Endothelial cell (in vitro differentiated cells): ENCODE measurements around the gene FBXO41. TPM values are rescaled to one million over a fixed set of nuclear protein-coding genes. Genes with fewer than 3 reads are reported as not detected.

Source experiments
- DNase-seq: peaks from one replicate; pipeline ENCODE4 v3.0.0; 2021; ENCODE audit warnings: low spot score
- H3K27ac Mint-ChIP-seq: one replicate; pipeline ENCODE4 v1.8.0; 2021; ENCODE audit warnings: mixed read lengths, inconsistent platforms; ENCODE audit not compliant: unreplicated experiment
- H3K27me3 Mint-ChIP-seq: one replicate; pipeline ENCODE4 v1.8.0; 2021; ENCODE audit warnings: mild to moderate bottlenecking, moderate library complexity, mixed read lengths, inconsistent platforms; ENCODE audit not compliant: unreplicated experiment
- H3K36me3 Mint-ChIP-seq: one replicate; pipeline ENCODE4 v1.8.0; 2021; ENCODE audit warnings: mild to moderate bottlenecking, low read depth, mixed read lengths, inconsistent platforms; ENCODE audit not compliant: unreplicated experiment
- H3K4me1 Mint-ChIP-seq: one replicate; pipeline ENCODE4 v1.8.0; 2021; ENCODE audit warnings: mild to moderate bottlenecking, mixed read lengths, inconsistent platforms; ENCODE audit not compliant: unreplicated experiment
- H3K4me3 Mint-ChIP-seq: one replicate; pipeline ENCODE4 v1.8.0; 2021; ENCODE audit warnings: mild to moderate bottlenecking, mixed read lengths, inconsistent platforms; ENCODE audit not compliant: unreplicated experiment
- H3K9me3 Mint-ChIP-seq: one replicate; pipeline ENCODE4 v1.8.0; 2021; ENCODE audit warnings: mixed read lengths, inconsistent platforms; ENCODE audit not compliant: unreplicated experiment
- CTCF ChIP-seq: fragments of 200-600 bp; sonication (generic); IDR thresholded peaks from one replicate; pipeline ENCODE4 v1.5.0; 2021; ENCODE audit warnings: antibody characterized with exemption; ENCODE audit not compliant: unreplicated experiment
- total RNA-seq: library from RNA; stranded (reverse); fragmentation: NEBNext Ultra II Directional; extraction: Animal tissue kit (Norgen Biotek cat#: 25700); gene quantifications from one replicate; pipeline ENCODE4 v1.2.1, GENCODE V29; 2021; ENCODE audit not compliant: unreplicated experiment

Gene FBXO41
- total RNA-seq, 1 donor from 2014 or later = 2.1 TPM

DNA sequence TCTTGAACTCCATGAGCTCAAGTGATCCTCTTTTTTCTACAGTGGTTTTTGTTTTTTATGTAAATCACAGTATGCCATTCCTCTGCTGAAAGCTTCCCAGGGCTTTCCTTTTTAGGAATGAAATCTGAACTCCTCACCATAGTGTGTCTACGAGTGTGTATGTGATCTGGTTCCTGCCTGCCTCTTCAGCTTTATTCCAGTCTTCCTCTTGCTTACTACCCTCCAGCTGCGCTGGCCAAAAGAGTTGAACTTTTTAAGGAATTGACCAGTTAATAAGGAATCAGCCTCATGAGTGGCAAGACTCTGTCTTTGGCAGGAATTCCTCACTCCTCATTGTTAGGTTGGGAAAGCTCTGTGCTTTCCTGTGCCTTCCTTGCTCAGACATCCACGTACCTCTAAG lies 46.1 kb downstream of the FBXO41 start:
- TF ChIP-seq CTCF = no peak
- H3K27me3 Mint-ChIP-seq = peaks cover 12% of the 10 kb centered on the region
- DNase-seq = no peak
- H3K9me3 Mint-ChIP-seq = no peaks in the 10 kb centered on the region
- H3K27ac Mint-ChIP-seq = no peak overlapping the region
- H3K4me1 Mint-ChIP-seq = peaks cover 25% of the 10 kb centered on the region
- no peak overlapping the region for H3K4me3 Mint-ChIP-seq
- H3K36me3 Mint-ChIP-seq = peaks cover 7% of the 10 kb centered on the region

DNA sequence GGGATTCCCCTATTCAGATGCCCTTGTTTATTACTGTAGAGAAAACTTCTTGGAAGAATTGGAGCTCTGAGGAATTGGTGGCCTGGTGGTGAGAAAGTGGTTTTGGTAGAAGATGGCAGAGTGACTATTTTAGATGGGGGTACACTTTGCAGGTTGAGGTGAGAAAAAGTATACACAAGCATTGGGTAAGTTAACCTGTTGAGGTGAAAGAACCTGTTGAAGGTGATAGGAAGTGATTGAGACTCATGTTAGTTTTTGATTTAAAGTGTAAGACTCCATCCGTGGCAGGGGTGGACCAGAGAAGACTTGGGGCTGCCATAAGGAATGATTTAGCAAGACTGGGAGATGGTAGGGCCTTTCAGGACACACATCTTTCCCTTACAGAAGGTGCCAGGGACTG lies 47.1 kb downstream of the FBXO41 start:
- TF ChIP-seq CTCF = no peak
- Mint-ChIP-seq H3K27ac (no peak overlapping the region), H3K4me3 (no peak overlapping the region), H3K9me3 (no peaks in the 10 kb centered on the region), H3K36me3 (no peaks in the 10 kb centered on the region), H3K27me3 (peaks cover 15% of the 10 kb centered on the region), H3K4me1 (peaks cover 28% of the 10 kb centered on the region)
- DNase-seq = no peak

GRCh38 chr2:73235315-73236028 lies 48.8 kb downstream of the FBXO41 start:
- TF ChIP-seq CTCF = no peak
- H3K27ac Mint-ChIP-seq = peak overlapping the region; percentile 57
- H3K27me3 Mint-ChIP-seq = peaks cover 19% of the 10 kb centered on the region
- no peak for DNase-seq
- no peaks in the 10 kb centered on the region for H3K9me3 Mint-ChIP-seq
- peaks cover 28% of the 10 kb centered on the region for H3K4me1 Mint-ChIP-seq
- peaks cover 3% of the 10 kb centered on the region for H3K36me3 Mint-ChIP-seq
- H3K4me3 Mint-ChIP-seq = peak overlapping the region; percentile 98

- peak; percentile 70 for DNase-seq
- no peaks in the 10 kb centered on the region for H3K9me3 Mint-ChIP-seq
- H3K4me3 Mint-ChIP-seq = peak within 1 kb of the TSS; percentile 98
- H3K4me1 Mint-ChIP-seq = peaks cover 28% of the 10 kb centered on the region
- peaks cover 19% of the 10 kb centered on the region for H3K27me3 Mint-ChIP-seq
- TF ChIP-seq CTCF = no peak
- H3K36me3 Mint-ChIP-seq = peaks cover 9% of the 10 kb centered on the region
- H3K27ac Mint-ChIP-seq = peak within 1 kb of the TSS; percentile 88
Observed at GRCh38 chr2:73233932-73234832, 50.1 kb downstream of the FBXO41 start, which contains the start of gene CCT7. Gene CCT7, plus strand, starts transcription at chr2:73234308. Its CDS starts 71 bp downstream, at chr2:73234379.
